Activated CD4-positive, alpha-beta T cell treated with anti-CD3 and anti-CD28 coated beads, Interleukin-2, Interleukin-4, amounts not matched to agents 100 ng/mL and 50 ng/mL, durations not matched to agents 16 hours and 8 hours (primary cell): ENCODE data around the gene FOXD4L6.
"Not testable (repeated sequence)": the region's sequence is repeated elsewhere in the genome, so short reads cannot be mapped to it uniquely, and the experiment has no call there.

Source experiments
- DNase-seq: peaks from one replicate; pipeline ENCODE4 v3.0.0-alpha.2; 2020; ENCODE audit warnings: low spot score

Gene FOXD4L6

DNA sequence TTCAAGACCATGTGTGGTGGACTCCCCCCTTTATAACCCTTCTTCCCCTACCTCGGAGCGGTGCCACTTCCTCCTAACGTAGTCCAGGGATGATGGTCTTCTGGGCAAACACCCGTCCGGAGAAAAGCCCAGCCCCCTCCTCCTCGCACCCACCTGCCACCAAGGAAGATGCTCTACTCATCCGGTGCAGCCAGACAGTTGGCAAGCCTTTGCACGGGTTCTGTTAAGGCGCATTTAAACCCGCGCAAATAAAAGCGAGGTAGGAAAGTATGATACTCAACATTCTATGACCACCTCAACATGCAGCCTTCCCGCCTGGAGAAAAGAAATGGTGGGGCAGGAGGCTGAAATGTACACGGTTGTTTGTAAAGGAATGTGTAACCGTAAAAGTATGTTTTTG, at the start of gene FOXD4L6:
Gene FOXD4L6, minus strand, starts transcription at position 101 of the 400 bp plus-strand sequence. CDS start 298 bp downstream, outside the sequence.
- DNase-seq, result not testable (repeated sequence)

DNA sequence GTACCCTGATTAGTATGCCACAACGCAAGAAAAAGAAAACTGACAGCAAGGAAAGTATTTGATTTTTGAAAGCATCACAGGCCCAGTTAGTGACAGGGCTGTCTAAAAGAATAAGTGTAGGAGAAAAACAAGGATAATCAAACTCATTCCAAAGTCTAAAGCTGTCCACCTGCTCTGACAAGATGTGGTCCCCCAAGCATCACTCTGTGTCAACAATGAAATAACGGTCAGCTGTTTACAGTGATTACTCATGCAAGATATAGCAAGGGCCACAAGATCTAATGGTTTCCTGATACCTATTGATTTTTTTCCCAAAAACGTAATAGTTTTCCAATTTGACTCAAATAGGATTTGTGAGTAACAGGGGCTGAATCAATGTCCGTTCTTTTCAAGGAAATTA, 46.5 kb upstream of the FOXD4L6 start:
- not testable (repeated sequence) for DNase-seq

DNA sequence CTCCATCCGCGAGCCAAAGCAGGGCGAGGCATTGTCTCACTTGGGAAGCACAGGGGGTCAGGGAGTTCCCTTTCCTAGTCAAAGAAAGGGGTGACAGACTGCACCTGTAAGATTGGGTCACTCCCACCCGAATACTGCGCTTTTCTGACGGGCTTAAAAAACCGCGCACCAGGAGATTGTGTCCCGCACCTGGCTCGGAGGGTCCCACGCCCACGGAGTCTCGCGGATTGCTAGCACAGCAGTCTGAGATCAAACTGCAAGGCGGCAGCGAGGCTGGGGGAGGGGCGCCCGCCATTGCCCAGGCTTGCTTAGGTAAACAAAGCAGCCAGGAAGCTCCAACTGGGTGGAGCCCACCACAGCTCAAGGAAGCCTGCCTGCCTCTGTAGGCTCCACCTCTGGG, 21.6 kb upstream of the FOXD4L6 start:
- not testable (repeated sequence) for DNase-seq

DNA sequence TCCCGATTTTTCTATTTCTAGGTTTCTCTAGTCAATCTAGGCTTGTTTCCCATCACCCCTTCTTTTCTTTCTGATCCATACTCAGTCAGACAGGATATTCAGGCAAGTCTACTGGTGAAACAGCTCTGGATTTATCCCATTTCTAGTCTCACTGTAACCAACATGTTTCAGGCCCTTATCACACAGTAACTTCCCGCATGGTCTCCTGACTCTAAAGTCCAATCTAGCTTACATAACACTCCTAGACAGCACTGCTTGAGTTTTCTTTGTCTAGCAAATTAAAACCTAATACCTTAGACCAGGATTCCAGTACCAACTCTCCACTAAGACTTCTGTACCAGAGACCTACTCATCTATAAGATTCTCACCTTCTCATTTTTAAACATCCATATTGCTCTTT, 13.4 kb upstream of the FOXD4L6 start:
- not testable (repeated sequence) for DNase-seq

DNA sequence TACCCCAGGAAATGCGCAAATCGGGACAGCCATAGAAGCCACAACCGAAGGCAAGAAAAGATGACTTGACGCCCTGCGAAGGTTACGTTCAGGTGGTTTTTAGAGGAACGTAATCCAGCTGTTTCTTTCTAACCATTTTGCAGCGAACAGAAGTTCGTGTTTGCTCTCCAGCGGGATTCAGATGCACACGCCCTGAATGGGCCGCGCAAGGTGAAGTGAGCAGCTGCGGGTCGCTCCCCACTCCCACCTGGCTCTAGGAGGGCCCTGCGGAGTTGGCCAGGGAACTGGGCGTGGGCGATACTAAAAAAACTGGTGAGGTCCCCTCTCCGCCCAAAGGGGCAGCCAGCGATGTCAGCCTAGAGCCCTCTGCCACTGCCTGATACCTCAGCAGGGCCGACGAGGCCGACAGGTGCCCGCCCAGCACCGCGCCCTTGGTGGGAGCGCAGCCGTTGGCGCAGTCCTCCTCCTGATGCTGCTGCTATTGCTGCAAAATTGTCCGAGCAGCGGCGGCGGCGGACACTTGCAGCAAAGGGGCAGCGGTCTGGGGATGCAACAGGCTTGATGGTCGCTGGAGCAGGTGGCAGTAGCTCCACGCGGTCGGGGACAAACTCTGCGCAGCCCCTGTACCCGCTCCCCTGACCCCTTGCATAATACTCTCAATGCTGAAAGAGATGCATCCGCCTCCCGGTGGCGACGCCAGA, 1.6 kb downstream of the FOXD4L6 start:
- DNase-seq, result not testable (repeated sequence)

DNA sequence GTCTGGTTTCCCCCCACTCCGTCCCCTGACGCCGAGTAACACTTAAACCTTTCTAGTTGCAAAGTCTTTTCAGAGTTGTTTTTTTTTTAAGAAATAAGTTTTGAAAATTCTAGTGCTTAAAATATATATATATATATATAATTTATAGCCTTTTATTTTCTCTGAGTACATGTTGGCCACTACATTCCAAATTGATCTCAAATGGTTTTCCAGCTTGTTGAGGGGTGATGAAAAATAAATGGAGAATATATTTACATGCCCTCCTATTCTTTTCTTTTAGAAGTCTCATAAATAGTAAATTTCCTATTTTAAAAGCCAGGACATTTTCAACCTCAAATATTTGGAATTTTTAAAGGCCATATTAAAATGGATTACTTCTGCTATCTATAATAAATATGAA, 2.5 kb downstream of the FOXD4L6 start:
- DNase-seq, result not testable (repeated sequence)

DNA sequence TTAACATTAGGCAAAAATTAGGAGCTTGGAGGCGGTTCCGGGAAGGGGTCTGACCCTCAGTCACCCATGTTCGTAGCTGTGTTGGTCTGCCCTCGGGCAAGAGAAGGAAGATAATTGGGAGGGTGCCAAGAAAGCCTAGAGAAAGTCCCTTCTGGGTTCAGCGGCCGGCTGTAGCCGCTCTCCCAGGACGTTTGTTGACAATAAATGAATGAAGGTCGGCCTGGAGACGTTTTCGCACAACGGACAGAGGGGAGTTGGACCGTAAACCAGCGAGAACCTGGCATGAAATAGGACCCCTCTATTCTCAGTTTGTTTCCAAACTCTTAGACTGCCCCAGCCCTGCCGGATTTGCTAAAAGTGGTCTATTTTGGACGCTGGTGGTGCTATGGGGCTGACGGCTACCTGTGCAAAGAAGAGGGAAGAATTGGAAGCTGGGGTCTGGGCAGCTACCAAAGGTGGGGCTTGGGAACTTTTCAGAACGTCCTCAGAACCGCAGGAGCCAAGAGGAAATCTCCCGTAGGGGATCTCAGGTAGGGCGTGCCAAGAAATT, 3.3 kb downstream of the FOXD4L6 start:
- not testable (repeated sequence) for DNase-seq

DNA sequence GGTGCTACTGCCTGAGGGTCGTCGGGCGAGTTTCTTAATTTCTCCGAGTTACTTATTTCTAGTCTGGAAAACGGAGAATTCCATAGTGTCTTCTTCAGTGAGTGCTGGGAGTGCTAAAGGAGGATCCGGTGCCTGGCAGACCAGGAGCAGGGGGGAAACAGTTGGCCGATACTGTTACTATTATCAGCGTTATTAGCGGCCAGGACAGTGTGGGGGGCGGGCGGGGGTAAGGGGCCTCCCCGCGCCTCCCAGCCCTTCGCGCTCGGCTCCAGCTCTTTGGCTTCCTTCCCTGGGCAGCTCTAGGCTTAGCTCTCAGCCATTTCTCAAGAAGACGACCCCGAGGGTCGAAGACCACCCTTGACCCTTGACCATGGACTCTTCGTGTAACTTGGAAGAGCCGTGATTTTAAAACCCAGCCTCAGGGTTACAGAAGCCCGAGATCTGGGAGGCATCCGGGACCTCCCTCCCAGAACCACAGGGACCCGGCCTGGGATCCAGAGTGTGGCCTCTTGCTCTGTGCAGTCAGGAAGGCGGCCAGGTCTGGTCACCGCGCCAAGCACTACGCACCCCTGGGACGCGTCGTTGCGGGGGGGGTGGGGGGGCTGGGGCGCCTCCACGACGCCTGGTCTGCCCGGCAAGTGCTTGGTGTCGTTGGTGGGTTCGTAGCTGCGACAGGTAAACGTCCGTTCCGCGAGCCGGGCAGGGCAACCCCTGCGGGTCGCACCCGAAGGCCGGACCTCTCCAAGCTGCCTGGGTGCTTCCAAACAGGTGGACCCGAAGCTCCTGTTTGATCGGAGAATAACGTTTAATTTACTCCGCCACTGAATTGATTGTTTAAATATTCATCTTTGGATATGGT, 4.0 kb downstream of the FOXD4L6 start:
- not testable (repeated sequence) for DNase-seq

DNA sequence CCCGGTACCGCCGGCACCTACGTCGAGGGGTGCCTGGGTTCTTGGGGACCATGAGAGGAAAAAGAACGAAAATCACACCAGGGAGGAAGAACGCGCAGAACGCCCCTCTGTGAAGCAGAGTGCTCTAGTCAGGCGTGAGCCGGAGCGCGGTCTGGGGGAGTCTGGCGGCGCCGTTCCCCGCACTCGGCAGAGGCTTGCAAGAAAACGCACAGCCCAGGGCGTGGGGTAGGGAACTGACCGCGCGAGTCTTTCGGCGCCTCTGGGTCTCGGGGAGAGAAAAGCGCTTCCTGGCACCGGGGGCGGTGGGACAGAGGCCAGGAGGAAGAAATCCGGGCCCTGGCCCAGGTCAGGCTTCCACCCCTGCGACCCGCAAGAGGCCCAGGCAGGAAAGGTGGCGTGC, 4.7 kb downstream of the FOXD4L6 start:
- DNase-seq, result not testable (repeated sequence)

DNA sequence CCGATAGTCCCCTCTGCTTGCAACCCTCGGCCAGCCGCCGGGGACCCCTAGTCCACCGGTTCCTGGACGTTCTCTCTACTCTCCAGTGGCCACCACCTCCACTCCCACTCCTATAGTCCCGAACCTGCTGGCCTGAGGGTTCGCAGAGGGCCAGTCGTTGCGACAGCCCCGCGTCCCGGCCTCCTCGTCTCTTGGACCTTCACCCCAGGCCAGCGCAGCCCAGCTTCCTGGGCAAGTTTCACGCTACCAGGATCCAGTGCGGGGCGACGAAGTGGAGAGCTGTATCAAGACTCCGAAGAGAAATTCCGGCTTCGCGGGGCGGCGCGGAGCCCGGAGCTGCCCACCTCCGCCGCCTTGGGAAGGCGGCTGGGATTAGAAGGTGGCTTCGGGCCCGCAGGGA, 5.1 kb downstream of the FOXD4L6 start:
- DNase-seq, result not testable (repeated sequence)

DNA sequence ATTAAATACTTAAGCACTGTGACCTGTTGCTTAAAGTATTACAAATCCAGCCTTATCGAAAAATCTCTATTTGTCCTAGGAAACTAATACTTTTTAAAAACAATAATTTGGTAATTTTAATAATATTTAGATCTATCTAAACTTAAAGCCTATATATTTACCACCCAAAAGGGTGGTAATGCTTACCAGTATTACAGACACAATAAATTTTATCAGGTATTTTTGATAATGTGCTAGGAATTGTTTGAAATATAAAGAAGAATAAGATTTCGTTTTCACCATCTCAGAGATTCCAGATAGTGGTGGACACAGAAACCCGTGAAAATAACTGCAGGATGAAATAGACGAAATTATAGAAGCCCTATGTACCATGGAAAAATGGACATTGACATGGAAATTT, 7.8 kb downstream of the FOXD4L6 start:
- DNase-seq, result not testable (repeated sequence)

DNA sequence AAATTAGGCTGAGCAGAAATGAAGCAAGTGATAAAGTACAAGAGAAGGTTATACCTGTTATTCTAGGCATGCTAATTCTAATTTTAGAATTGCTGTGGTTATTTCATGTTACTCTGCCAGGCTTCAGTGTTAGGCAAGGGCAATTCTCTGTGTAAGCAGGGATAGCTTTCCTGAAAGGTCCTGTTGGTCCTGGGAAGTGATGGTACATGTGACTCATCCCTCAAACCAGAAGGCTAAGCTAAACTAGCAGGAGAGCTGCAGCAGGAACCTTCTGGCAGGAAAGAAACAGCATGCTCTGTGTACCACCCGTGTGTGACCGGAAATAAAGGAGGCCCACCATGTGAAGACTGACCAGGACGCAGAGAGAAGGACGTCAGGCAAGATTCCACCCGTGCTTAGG, 8.8 kb downstream of the FOXD4L6 start:
- DNase-seq, result not testable (repeated sequence)

DNA sequence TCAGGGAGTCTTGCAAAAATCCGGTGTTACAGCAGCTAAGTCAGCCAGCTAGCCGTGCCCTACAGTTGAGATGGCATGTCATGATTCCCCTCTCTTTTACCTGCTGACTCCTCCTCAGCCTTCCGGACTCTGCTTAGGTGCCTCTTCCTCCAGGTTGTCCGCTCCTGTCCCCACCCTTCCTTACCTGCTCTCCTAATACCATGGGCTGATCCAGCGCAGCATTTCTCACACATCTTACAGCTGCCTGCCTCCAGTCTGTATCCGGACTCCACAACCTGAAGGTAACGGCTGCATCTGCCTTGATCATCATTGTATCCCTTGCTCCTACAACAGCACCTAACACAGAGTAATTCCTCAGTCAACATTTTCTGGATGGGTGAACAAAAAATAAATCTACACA, 9.2 kb downstream of the FOXD4L6 start:
- not testable (repeated sequence) for DNase-seq

DNA sequence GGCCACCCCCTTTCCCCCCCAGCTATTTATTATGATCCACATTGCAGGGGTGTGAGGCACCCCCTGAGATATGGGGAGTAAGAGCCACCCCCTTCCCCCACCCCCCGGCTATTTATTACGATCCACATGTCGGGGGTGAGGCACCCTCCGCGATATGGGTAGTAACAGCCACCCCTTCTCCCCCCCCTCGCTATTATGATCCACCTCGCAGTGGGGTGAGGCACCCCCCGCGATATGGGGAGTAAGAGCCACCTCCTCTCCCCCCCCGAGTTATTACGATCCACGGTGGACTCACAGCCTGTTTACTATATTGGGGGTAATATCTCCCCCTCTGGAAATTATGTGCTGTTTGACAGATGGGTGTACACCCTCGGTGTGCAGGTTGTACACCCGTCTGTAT, 15.1 kb downstream of the FOXD4L6 start:
- not testable (repeated sequence) for DNase-seq

DNA sequence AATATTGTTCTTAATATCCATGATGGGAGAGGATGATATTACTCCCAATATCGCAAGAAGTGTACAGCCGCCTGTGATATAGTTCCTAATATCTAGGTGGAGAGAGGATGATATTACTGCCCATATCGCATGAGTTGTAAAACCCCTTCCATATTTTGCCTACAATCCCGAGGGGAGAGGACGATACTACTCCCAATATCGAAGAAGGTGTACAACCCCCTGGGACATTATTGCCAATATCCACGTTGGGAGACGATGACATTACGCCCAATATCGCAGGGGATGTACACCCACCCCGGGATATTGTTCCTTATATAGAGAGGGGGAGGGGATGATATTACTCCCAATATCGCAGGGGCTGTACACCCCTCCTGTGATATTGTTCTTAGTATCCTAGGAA, 17.1 kb downstream of the FOXD4L6 start:
- DNase-seq, result not testable (repeated sequence)

DNA sequence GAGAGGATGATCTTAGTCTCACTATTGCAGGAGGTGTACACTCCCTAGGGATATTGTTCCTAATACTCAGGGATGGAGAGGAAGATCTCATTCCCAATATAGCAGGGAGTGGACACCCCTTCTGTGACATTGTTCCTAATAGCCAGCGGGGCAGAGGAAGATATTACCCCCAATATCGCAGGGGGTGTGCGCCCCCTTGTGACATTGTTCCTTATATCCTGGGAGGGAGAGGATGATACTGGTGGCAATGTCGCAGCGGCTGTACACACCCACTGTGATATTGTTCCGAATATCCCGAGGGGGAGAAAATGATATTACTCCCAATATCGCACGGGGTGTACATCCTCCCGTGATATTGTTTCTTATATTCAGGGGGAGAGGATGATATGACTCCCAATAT, 17.6 kb downstream of the FOXD4L6 start:
- not testable (repeated sequence) for DNase-seq

DNA sequence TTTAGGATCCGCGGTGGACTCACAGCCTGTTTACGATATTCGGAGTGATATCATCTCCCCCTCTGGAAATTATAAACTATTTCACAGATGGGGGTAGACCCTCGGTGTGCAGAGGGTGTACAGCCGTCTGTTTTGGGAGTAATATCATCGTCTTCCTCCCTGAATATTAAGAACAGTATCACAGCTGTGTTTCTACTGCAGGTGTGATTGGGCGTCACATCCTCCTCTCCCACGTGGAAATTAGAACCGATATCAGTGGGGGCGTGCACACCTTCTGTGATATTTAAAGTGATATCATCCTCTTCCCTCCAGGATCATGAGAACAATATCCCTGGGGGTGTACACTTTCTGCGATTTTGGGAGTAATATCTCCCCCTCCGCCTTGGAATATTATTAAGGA, 19.2 kb downstream of the FOXD4L6 start:
- not testable (repeated sequence) for DNase-seq

DNA sequence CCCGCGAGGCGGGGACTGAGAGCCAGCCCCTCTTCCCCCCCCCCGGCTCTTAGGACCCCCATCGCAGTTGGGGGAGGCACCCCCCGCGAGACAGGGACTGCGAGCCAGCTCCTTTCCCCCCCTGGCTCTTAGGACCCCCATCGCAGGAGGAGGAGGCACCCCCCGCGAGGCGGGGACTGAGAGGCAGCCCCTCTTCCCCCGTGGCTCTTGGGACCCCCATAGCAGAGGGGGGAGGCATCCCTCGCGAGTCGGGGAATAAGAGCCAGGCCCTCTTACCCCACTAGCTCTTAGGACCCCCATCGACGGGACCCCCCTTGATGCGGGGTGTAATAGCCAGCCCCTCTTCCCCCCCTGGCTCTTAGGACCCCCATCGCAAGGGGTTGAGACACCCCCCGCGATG, 19.7 kb downstream of the FOXD4L6 start:
- not testable (repeated sequence) for DNase-seq

DNA sequence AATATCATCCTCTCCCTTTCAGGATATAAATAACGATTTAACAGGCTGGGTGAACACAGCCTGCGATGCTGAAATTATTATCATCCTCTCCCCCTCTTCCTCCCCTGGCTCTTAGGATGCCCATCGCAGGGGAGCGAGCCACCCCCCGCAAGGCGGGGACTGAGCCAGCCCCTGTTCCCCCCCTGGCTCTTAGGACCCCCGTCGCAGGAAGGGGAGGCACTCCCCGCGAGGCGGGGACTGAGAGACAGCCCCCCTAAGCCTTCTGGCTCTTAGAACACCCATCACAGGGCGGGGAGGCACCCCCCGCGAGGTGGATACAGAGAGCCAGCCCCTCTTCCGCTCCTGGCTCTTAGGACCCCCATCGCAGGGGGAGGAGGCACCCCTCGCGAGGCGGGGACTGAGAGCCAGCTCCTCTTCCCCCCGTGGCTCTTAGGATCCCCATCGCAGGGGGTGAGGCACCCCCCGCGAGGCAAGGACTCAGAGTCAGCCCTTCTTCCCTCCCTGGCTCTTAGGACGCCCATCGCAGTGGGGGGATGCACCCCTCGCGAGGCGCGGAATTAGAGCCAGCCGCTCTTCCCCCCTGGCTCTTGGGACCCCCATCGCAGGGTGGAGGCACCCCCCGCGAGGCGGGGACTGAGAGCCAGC, 21.9 kb downstream of the FOXD4L6 start:
- DNase-seq, result not testable (repeated sequence)

DNA sequence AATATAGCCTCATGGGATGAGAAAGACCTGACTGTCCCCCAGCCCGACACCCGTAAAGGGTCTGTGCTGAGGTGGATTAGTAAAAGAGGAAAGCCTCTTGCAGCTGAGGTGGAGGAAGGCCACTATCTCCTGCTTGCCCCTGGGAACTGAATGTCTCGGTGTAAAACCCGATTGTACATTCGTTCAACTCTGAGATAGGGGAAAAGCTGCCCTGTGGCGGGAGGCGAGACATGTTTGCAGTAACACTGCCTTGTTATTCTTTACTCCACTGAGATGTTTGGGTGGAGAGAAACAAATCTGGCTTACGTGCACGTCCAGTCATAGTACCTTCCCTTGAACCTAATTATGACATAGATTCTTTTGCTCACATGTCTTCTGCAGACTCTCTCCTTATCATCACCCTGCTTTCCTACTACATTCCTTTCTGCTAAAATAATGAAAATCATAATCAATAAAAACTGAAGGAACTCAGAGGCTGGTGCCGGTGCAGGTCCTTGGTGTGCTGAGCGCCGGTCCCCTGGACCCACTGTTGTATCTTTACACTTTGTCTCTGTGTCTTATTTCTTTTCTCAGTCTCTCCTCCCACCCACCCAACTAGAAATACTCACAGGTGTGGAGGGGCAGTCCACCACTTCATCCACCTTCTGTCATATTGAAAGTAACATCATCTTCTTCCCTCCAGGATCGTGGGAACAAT, 22.8 kb downstream of the FOXD4L6 start:
- not testable (repeated sequence) for DNase-seq

DNA sequence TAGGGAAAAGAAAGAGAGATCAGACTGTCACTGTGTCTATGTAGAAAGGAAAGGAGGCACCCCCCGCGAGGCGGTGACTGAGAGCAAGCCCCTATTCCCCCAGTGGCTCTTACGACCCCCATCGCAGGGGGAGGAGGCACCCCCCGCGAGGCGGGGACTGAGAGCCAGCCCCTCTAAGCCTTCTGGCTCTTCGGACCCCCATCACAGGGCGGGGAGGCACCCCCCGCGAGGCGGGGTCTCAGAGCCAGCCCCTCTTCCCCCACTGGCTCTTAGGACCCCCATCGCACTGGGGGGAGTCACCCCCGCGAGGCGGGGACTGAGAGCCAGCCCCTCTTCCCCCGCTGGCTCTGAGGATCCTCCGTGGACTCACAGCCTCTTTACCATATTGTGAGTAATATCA, 23.9 kb downstream of the FOXD4L6 start:
- not testable (repeated sequence) for DNase-seq

DNA sequence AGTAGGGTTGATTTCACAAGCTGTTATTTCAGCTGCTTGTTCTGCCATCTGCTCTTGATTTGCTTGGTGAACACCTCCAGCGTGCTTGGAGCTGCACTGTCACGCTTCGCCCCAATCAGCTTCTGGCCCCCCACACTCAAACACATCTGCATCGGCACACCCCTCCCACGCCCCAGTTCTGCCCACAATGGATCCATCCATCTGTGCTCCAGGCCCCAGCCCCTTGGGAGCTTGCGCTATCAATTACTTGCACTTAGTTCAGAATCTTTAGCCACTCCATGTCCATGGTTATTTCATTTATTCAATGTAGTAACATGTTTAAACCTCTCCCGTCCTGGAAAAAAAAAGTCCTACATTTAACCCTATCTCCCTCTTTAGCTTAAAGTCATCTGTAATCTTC, 28.0 kb downstream of the FOXD4L6 start:
- DNase-seq, result not testable (repeated sequence)
